K562 treated with DMSO at 1 percent for 4 hours (cell line): ENCODE results near the gene SYCP1. TPM values are rescaled to one million over a fixed set of nuclear protein-coding genes. Genes with fewer than 3 reads are reported as not detected.

Experiments used
- total RNA-seq: library from RNA; unstranded; fragments of 300-600 nt; gene quantifications from 2 replicates; pipeline ENCODE4 v1.2.3, GENCODE V29; 2022; ENCODE audit not compliant: insufficient read depth

The SYCP1 gene, protein sequence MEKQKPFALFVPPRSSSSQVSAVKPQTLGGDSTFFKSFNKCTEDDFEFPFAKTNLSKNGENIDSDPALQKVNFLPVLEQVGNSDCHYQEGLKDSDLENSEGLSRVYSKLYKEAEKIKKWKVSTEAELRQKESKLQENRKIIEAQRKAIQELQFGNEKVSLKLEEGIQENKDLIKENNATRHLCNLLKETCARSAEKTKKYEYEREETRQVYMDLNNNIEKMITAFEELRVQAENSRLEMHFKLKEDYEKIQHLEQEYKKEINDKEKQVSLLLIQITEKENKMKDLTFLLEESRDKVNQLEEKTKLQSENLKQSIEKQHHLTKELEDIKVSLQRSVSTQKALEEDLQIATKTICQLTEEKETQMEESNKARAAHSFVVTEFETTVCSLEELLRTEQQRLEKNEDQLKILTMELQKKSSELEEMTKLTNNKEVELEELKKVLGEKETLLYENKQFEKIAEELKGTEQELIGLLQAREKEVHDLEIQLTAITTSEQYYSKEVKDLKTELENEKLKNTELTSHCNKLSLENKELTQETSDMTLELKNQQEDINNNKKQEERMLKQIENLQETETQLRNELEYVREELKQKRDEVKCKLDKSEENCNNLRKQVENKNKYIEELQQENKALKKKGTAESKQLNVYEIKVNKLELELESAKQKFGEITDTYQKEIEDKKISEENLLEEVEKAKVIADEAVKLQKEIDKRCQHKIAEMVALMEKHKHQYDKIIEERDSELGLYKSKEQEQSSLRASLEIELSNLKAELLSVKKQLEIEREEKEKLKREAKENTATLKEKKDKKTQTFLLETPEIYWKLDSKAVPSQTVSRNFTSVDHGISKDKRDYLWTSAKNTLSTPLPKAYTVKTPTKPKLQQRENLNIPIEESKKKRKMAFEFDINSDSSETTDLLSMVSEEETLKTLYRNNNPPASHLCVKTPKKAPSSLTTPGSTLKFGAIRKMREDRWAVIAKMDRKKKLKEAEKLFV
- not detected in 2 replicates for total RNA-seq

DNA sequence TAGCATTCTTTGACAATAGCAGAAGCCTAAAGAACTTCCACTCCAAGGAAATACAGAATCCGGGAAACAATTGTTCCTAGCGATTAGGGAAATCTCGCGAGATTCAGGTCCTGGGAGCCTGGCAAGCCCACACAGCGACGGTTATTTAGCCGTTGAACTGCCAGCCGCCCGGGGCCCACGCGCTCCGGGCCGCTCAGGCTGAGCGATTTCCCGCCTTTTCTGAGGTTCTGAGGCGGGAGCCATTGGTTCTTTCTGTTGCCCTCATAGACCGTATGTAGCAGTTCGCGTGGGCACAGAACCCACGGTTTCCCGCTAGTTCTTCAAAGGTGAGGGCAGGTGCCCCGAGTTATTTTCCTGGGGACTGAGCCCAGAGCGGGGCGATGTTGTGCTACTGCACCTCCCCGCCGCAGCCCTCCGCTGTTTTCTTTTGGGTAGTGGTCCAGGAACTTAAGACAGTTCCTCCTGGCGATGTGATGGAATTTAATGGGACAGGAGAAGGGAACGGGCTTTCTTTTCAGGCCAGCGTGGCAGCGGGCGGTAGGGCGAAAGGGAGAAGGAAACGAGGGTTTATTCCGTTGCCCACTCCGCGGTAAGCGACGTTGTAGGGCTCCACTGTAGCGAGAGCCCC lies at the start of gene SYCP1:
SYCP1 (plus strand) TSS at position 171 of the 628 bp plus-strand sequence. CDS start 602 bp downstream, outside the sequence.

DNA sequence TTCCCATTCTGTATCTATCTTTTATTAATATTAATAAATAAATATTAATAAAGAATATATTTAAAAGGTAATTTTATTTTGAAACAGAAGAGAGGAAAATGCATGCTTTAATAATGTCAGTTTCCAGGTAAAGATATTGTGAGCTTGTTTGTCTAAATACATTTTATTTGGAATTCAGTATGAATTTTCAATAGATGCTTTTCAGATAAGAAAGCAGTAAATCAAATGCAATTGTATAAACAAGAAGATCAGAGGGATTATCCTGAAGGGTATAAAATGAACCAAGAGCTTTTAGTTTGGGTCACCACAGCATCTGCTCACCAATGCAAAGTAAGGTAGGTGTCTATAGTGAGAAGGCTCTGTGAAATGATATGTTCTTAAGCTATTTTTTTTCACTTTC lies 174.9 kb downstream of the SYCP1 start, which contains the start of gene TSHB:
TSHB (plus strand) TSS at position 301 of the 400 bp plus-strand sequence. CDS start 3,537 bp downstream, outside the sequence.

Other genes with a start within 250 kb of the SYCP1 start
- gene DENND2C, start 184.8 kb upstream of the SYCP1 start, total RNA-seq: not detected in 2 replicates
- not detected in 2 replicates for gene AMPD1, start 159.3 kb upstream of the SYCP1 start, total RNA-seq
- gene NRAS, start 138.1 kb upstream of the SYCP1 start, total RNA-seq: 23.5 and 24.9 TPM in 2 replicates
- gene CSDE1, start 96.9 kb upstream of the SYCP1 start, total RNA-seq: 208 and 215 TPM in 2 replicates
- 38.2 and 48.4 TPM in 2 replicates for gene SIKE1, start 74.2 kb upstream of the SYCP1 start, total RNA-seq
- gene TSHB, start 175.0 kb downstream of the SYCP1 start, total RNA-seq: not detected in 2 replicates
- gene TSPAN2, start 234.6 kb downstream of the SYCP1 start, total RNA-seq: not detected in 2 replicates